GM12878 (cell line): ENCODE measurements around the gene IGFALS. TPM values are rescaled to one million over a fixed set of nuclear protein-coding genes. Genes with fewer than 3 reads are reported as not detected.

Source experiments
- ATAC-seq: fragments of 200-7000 bp; cut with Tn5 transposase; 3 replicates; pipeline ENCODE4 v1.9.1; 2020; ENCODE audit warnings: mild to moderate bottlenecking, moderate library complexity
- BruUV-seq: library from RNA; stranded (reverse); fragments of 400-500 nt; replicated peaks from 2 replicates; lab custom pipeline; 2021; lab: Mats Ljungman, UMichigan
- CTCF ChIA-PET: fragments of 300-600 bp; sonication (Branson Sonifier 250); formaldehyde crosslinking; extraction: SDS; loops from one replicate; lab custom pipeline; 2021; ENCODE audit warnings: inconsistent platforms; lab: Yijun Ruan, JAX
- POLR2A ChIA-PET: fragments of 350-600 bp; formaldehyde crosslinking; extraction: SDS; loops from one replicate; lab custom pipeline; 2021; ENCODE audit warnings: inconsistent platforms; lab: Charles Lee
- RAD21 ChIA-PET: fragments of 300-600 bp; sonication (Branson Sonifier 250); formaldehyde crosslinking; loops from one replicate; lab custom pipeline; 2023; ENCODE audit warnings: antibody characterized with exemption; ENCODE audit not compliant: unreplicated experiment; lab: Charles Lee
- SMC1A ChIA-PET: fragments of 300-600 bp; sonication (Branson Sonifier 250); formaldehyde crosslinking; loops from one replicate; lab custom pipeline; 2023; ENCODE audit not compliant: unreplicated experiment, uncharacterized antibody; lab: Charles Lee
- DNase-seq: peaks from one replicate; pipeline ENCODE4 v3.0.0-alpha.2; 2011; ENCODE audit warnings: low read depth, low spot score
- FAIRE-seq: peaks from 3 replicates; lab custom pipeline; 2011; peaks lifted over from hg19 to GRCh38; lab: Jason Lieb, UNC
- H2AFZ ChIP-seq: 2 replicates; pipeline ENCODE4 v1.6.0; 2011; ENCODE audit warnings: low read depth, low read length, control low read depth; ENCODE audit not compliant: control insufficient read depth
- H3K27ac ChIP-seq: 2 replicates; pipeline ENCODE4 v1.5.1; 2011; ENCODE audit warnings: control low read depth; ENCODE audit not compliant: control insufficient read depth, insufficient read depth
- H3K27me3 ChIP-seq, 2 experiments: replicated peaks in 1 of 2; 2 replicates each; pipeline versions ENCODE4 v1.6.0 to v1.6.1; 2011; ENCODE audit warnings: low read length in 1 of 2; ENCODE audit not compliant: control insufficient read depth in 2 of 2, insufficient read depth in 2 of 2
- H3K36me3 ChIP-seq, 2 experiments: 2 replicates each; pipeline ENCODE4 v1.5.1; 2011; ENCODE audit warnings: low read length in 1 of 2; ENCODE audit not compliant: control insufficient read depth in 2 of 2, insufficient read depth in 2 of 2
- H3K4me1 ChIP-seq: 2 replicates; pipeline ENCODE4 v1.6.1; 2011; ENCODE audit warnings: mild to moderate bottlenecking, low read length, moderate library complexity, mixed read lengths; ENCODE audit not compliant: control insufficient read depth, insufficient read depth
- H3K4me2 ChIP-seq: 2 replicates; pipeline ENCODE4 v1.6.0; 2011; ENCODE audit warnings: control low read depth; ENCODE audit not compliant: control insufficient read depth, insufficient read depth
- H3K4me3 ChIP-seq: fragments of 200-600 bp; sonication (generic); 2 replicates; pipeline ENCODE4 v1.5.1; 2016
- H3K79me2 ChIP-seq: 2 replicates; pipeline ENCODE4 v1.6.0; 2011; ENCODE audit warnings: low read length; ENCODE audit not compliant: control insufficient read depth, insufficient read depth
- H3K9ac ChIP-seq: 2 replicates; pipeline ENCODE4 v1.8.0; 2011; ENCODE audit warnings: low read length, control low read depth, mixed read lengths; ENCODE audit not compliant: control insufficient read depth, insufficient read depth
- H3K9me3 ChIP-seq: replicated peaks from 3 replicates; pipeline ENCODE4 v1.5.1; 2011; ENCODE audit warnings: mild to moderate bottlenecking, low read length; ENCODE audit not compliant: control insufficient read depth, insufficient read depth
- H4K20me1 ChIP-seq: 2 replicates; pipeline ENCODE4 v1.6.0; 2011; ENCODE audit not compliant: control insufficient read depth, insufficient read depth
- DPF2 ChIP-seq: fragments of 450-650 bp; IDR thresholded peaks from 2 replicates; pipeline ENCODE4 v1.6.1; 2017; ENCODE audit warnings: mild to moderate bottlenecking
- EP300 ChIP-seq, 2 experiments: fragments of 150-350 bp in 1 of 2; IDR thresholded peaks; 2 replicates each; pipeline ENCODE4 v1.6.1; 2011 to 2012; ENCODE audit warnings: low read depth in 2 of 2, low read length in 2 of 2, borderline replicate concordance in 1 of 2, improper control_type of control experiment in 1 of 2, inconsistent platforms in 1 of 2; ENCODE audit not compliant: control insufficient read depth in 1 of 2
- KAT2A ChIP-seq: conservative IDR thresholded peaks from 2 replicates; pipeline ENCODE4 v1.6.1; 2011; ENCODE audit warnings: low read depth, low read length; ENCODE audit not compliant: control insufficient read depth
- SIX5 ChIP-seq: IDR thresholded peaks from 2 replicates; pipeline ENCODE4 v1.6.1; 2011; ENCODE audit warnings: mild to moderate bottlenecking, low read depth, low read length, moderate library complexity; ENCODE audit not compliant: severe bottlenecking
- WGBS: methylation state at CpG from one replicate; pipeline ENCODE4 v1.1.6; 2016; ENCODE audit warnings: low lambda C conversion rate; ENCODE audit not compliant: insufficient replicate concordance, insufficient coverage; ENCODE audit errors: missing lambda C conversion rate; 5-methylcytosine and 5-hydroxymethylcytosine counted together
- in situ Hi-C: fragments of 300-500 bp; cut with MboI; formaldehyde crosslinking; loops from 9 replicates; pipeline ENCODE4 v1.14.3; 2018; ENCODE audit warnings: mixed read lengths
- intact Hi-C: fragments of 100-400 bp; cut with micrococcal nuclease; formaldehyde crosslinking; loops from one replicate; pipeline ENCODE4 v1.14.2; 2022; ENCODE audit not compliant: unreplicated experiment
- polyA plus RNA-seq, 11 experiments: library from polyadenylated mRNA; depleted of rRNA in 4 of 11; unstranded in 6 of 11; stranded (reverse) in 5 of 11; fragments of >200 nt; fragmentation: Nextera tagmentation in 4 of 11; fragmentation: Illumina TruSeq in 1 of 11; extraction: Ambion mirVana in 4 of 11; extraction: Trizol in 1 of 11; gene quantifications; 1 replicate in 1 of 11; 2 replicates in 10 of 11; pipeline versions ENCODE4 v1.2.1 to v1.2.3, GENCODE V29; 2011 to 2016; ENCODE audit warnings: inconsistent platforms in 2 of 11, missing spikeins in 2 of 11, low read depth in 1 of 11
- total RNA-seq, 4 experiments: library from RNA; depleted of rRNA in 3 of 4; stranded (reverse); fragments of >200 nt in 3 of 4; fragmentation: Illumina TruSeq in 1 of 4; extraction: Trizol in 1 of 4; gene quantifications; 2 replicates each; pipeline versions ENCODE4 v1.2.1 to v1.2.3, GENCODE V29; 2013 to 2021

Gene IGFALS
- total and polyA plus RNA-seq, 10 of the 15 experiments (the other 5 are each of a cell fraction or from before 2014, with no cell fraction given): 0.04 to 0.11 TPM; not detected in 8

DNA sequence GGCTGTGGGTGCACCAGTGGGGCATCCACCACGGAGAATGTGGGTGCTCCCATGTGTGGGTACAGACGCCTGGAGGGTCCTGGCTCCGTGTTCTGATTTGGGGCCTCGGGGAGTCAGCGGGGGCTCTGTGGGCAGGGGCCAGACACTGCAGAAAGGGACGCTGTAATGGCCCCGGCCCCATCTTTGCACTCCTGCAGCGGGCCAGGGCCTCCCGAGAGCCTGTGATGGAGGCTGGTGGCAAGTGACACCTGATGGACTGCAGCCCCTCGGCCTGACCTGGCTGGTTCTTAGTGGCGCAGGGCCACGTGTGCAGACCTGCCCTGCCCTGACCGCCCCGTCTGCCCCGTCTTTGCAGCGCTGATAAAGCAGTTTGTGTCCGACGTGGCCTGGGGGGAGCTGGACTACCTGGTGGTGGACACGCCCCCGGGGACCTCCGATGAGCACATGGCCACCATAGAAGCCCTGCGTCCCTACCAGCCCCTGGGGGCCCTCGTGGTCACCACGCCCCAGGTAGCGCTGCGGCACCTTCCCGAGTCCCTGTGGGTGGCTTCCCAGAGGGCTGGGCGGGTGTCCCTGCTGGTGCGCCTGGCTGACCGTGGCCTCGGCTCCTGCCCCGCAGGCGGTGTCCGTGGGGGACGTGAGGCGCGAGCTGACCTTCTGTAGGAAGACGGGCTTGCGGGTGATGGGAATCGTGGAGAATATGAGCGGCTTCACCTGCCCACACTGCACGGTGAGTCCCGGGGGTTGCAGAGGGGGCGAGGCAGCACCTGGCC, 6.0 kb downstream of the IGFALS start (continued):
- no peak for TF ChIP-seq SIX5

DNA sequence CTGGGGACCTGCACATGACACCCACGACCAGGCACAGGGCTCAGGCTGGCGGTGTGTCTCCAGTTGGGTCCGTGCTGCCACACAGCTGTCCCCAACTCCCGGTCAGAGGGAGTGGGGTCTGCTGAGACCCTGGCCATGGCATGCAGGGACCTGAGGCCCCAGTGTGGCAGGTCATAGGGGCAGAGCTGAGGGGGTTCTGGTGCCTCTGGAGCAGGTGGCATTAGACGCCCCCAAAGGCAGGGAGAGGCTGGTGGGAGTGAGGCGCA, 6.5 kb downstream of the IGFALS start:
- ChIA-PET POLR2A (no interaction called here), SMC1A (no interaction called here), RAD21 (no interaction called here), CTCF (no interaction called here)
- ATAC-seq (no peak), DNase-seq (no peak), FAIRE-seq (no peak)
- no TSS peak for BruUV-seq
- Histone ChIP-seq H3K27ac (no peak overlapping the region), H3K9me3 (no peaks in the 10 kb centered on the region), H3K36me3 (peaks cover 5 to 12% of the 10 kb centered on the region in 2 experiments; a peak in 3 of 4 replicates), H3K27me3 (no peaks in the 10 kb centered on the region), H3K4me1 (no peaks in the 10 kb centered on the region), H2AFZ (no peak overlapping the region), H3K9ac (no peak overlapping the region), H3K4me3 (no peak overlapping the region), H4K20me1 (no peaks in the 10 kb centered on the region), H3K79me2 (peaks cover 15% of the 10 kb centered on the region), H3K4me2 (no peak overlapping the region)
- TF ChIP-seq KAT2A (no peak), DPF2 (no peak), EP300 (IDR thresholded peaks at IDR 0.05; ENCODE audit: borderline replicate concordance in 1 of 2, control insufficient read depth in 1 of 2, low read depth in 2 of 2, low read length in 2 of 2) (no peak)
- WGBS: 70% methylated on average over 6 of the region's 6 CpGs
- intact Hi-C loops: no loop called here
- in situ Hi-C loops: no loop called here
